ENCODE results near the gene ABHD17C. TPM values are rescaled to one million over a fixed set of nuclear protein-coding genes. Genes with fewer than 3 reads are reported as not detected.
"Not testable (repeated sequence)": the region's sequence is repeated elsewhere in the genome, so short reads cannot be mapped to it uniquely, and the experiment has no call there.

ABHD17C gene
- total RNA-seq = 1 to 10 TPM; 6.2 to 6.4 TPM

GRCh38 chr15:80695099-80695910, at the start of gene ABHD17C:
ABHD17C (plus strand) TSS chr15:80695310; CDS start chr15:80695430, 120 bp downstream.
- H3K4me1 Mint-ChIP-seq = peaks cover 22% of the 10 kb centered on the region
- H3K27me3 Mint-ChIP-seq = no peaks in the 10 kb centered on the region
- no peaks in the 10 kb centered on the region for H3K9me3 Mint-ChIP-seq
- ATAC-seq (replicated peaks) = peak; percentile 76
- no peaks in the 10 kb centered on the region for H3K36me3 Mint-ChIP-seq (ENCODE audit: low read depth)
- peak within 1 kb of the TSS; percentile 89 for H3K4me3 Mint-ChIP-seq
- peak within 1 kb of the TSS; percentile 78 for H3K27ac Mint-ChIP-seq

GRCh38 chr15:80645494-80646065, 49.5 kb upstream of the ABHD17C start:
- Mint-ChIP-seq H3K27me3 (peaks cover 6% of the 10 kb centered on the region), H3K4me3 (no peak overlapping the region), H3K4me1 (no peaks in the 10 kb centered on the region), H3K9me3 (no peaks in the 10 kb centered on the region), H3K36me3 (ENCODE audit: low read depth) (no peaks in the 10 kb centered on the region), H3K27ac (no peak overlapping the region)
- no peak for ATAC-seq (replicated peaks)

DNA sequence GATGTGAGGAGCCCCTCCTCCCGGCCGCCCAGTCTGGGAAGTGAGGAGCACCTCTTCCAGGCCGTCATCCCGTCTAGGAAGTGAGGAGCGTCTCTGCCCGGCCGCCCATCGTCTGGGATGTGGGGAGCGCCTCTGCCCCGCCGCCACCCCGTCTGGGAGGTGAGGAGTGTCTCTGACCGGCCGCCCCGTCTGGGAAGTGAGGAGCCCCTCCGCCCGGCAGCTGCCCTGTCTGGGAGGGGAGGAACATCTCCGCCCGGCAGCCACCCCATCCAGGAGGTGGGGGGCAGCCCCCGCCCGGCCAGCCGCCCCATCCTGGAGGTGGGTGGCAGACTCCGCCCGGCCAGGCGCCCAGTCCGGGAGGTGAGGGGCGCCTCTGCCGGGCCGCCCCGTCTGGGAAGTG, 47.7 kb upstream of the ABHD17C start:
- not testable (repeated sequence) for ATAC-seq (replicated peaks); H3K27ac Mint-ChIP-seq; H3K9me3 Mint-ChIP-seq; H3K4me3 Mint-ChIP-seq; H3K36me3 Mint-ChIP-seq (ENCODE audit: low read depth); H3K27me3 Mint-ChIP-seq; H3K4me1 Mint-ChIP-seq

DNA sequence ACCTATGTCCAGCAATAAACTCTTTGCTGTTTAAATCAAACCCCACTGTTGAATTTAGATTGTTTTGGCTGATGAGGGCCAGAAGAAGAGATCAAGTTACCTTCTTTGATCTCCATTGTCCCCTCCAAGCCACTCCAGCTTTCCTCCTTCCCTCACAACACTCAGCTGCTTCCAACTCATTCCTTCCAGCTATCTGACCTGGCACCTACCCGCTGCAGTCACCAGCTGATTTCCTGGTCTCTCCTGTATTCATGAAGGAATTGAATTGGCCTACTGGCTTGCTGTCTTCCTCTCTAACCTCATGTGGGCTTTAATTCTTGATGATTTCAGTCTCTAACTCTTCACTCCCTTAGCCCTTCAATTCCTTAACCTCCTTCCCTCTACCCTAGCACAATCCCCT, 40.8 kb upstream of the ABHD17C start:
- no peak for ATAC-seq (replicated peaks)
- Mint-ChIP-seq H3K27ac (no peak overlapping the region), H3K36me3 (ENCODE audit: low read depth) (no peaks in the 10 kb centered on the region), H3K4me3 (no peak overlapping the region), H3K27me3 (peaks cover 17% of the 10 kb centered on the region), H3K4me1 (no peaks in the 10 kb centered on the region), H3K9me3 (peaks cover 5% of the 10 kb centered on the region)

DNA sequence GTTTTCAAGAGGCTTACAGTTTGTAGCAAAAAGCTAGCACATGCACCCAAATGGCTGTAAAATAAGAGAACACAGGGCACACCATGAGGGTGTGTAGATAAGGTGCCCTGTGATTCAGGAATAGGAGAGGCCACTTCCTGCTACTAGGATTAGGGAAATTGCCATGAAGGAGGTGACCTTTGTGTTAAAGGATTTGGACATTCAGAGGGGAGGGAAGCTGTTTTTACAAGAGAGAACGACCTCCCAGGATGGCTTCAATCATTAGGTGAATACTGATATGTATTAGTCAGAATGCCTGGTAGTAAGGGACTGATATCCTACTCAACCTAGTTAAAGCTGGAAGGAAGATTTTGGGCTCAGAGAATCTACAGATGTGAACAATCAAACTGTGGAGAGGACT, 35.7 kb upstream of the ABHD17C start:
- H3K9me3 Mint-ChIP-seq = no peaks in the 10 kb centered on the region
- no peak overlapping the region for H3K4me3 Mint-ChIP-seq
- no peak overlapping the region for H3K27ac Mint-ChIP-seq
- ATAC-seq (replicated peaks) = no peak
- H3K4me1 Mint-ChIP-seq = no peaks in the 10 kb centered on the region
- H3K36me3 Mint-ChIP-seq (ENCODE audit: low read depth) = no peaks in the 10 kb centered on the region
- peaks cover 26% of the 10 kb centered on the region for H3K27me3 Mint-ChIP-seq

DNA sequence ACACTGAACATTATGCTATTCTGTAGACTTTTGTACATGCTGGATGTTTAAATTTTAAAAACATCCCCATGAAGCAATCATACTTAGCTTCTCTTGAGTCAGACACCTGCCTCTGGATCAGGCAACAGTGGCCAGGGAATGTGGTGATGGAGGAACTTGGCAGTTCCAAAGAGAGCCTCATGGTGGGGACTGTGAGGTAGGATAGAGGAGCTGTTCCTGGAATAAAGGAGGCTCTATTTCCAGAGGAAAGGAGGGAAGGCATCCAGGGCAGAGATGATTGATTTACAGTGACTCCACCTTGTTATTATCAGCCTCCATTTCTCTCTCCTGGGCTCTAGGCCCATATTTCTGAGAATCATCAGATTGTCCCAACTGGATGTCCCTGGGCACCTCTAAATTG, 35.0 kb upstream of the ABHD17C start:
- Mint-ChIP-seq H3K9me3 (no peaks in the 10 kb centered on the region), H3K36me3 (ENCODE audit: low read depth) (no peaks in the 10 kb centered on the region), H3K4me1 (no peaks in the 10 kb centered on the region), H3K27me3 (peaks cover 19% of the 10 kb centered on the region), H3K27ac (no peak overlapping the region), H3K4me3 (no peak overlapping the region)
- ATAC-seq (replicated peaks) = no peak

DNA sequence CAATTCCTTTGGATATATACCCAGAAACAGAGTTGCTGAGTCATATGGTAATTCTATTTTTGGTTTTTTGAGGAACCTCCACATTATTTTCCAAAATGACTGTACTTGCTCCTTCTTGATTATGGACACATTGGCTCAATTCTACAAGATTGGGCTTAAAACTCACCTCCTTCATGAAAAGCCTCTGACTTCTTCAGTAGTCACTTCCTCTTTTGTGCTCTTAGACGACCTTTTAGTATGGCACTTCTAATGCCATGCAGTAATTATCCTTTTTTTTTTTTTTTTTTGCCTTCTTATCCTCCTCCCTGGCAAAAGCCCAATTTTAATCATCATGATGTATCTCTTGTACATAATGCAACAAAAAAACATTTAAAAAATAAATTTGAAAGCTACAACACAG, 33.0 kb upstream of the ABHD17C start:
- H3K4me1 Mint-ChIP-seq = no peaks in the 10 kb centered on the region
- no peaks in the 10 kb centered on the region for H3K36me3 Mint-ChIP-seq (ENCODE audit: low read depth)
- H3K27me3 Mint-ChIP-seq = peaks cover 20% of the 10 kb centered on the region
- no peak overlapping the region for H3K27ac Mint-ChIP-seq
- H3K9me3 Mint-ChIP-seq = no peaks in the 10 kb centered on the region
- H3K4me3 Mint-ChIP-seq = no peak overlapping the region
- ATAC-seq (replicated peaks) = no peak

- no peaks in the 10 kb centered on the region for H3K9me3 Mint-ChIP-seq
- no peak overlapping the region for H3K27ac Mint-ChIP-seq
- H3K4me3 Mint-ChIP-seq = no peak overlapping the region
- peaks cover 20% of the 10 kb centered on the region for H3K27me3 Mint-ChIP-seq
- H3K4me1 Mint-ChIP-seq = no peaks in the 10 kb centered on the region
- H3K36me3 Mint-ChIP-seq (ENCODE audit: low read depth) = no peaks in the 10 kb centered on the region
- no peak for ATAC-seq (replicated peaks)
These were observed 32.2 kb upstream of the ABHD17C start for GRCh38 chr15:80662757-80663553.

- ATAC-seq (replicated peaks) = no peak
- H3K27ac Mint-ChIP-seq = no peak overlapping the region
- H3K4me1 Mint-ChIP-seq = no peaks in the 10 kb centered on the region
- peaks cover 20% of the 10 kb centered on the region for H3K27me3 Mint-ChIP-seq
- no peak overlapping the region for H3K4me3 Mint-ChIP-seq
- H3K9me3 Mint-ChIP-seq = no peaks in the 10 kb centered on the region
- H3K36me3 Mint-ChIP-seq (ENCODE audit: low read depth) = no peaks in the 10 kb centered on the region
These were observed 30.0 kb upstream of the ABHD17C start for GRCh38 chr15:80665151-80665550.

DNA sequence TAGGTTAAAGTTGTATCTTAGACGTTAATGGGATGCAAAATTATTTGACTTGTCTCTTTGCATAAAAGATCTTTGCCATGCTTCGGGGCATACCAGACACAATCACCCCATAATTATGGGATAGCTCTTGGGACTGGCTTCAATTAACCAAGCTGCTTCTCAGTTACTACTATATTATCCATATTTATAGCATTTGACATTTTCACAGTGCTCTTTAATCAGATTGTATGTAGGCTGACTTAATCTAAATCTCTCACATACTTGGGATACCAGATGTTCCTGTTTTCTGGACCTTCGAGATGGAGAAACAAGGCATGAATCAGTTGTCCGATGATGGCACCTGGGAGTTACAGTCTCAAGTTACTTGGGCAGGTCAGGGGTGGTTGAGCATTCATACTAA, 27.2 kb upstream of the ABHD17C start:
- Mint-ChIP-seq H3K36me3 (ENCODE audit: low read depth) (no peaks in the 10 kb centered on the region), H3K4me3 (no peak overlapping the region), H3K4me1 (no peaks in the 10 kb centered on the region), H3K27me3 (peaks cover 6% of the 10 kb centered on the region), H3K27ac (no peak overlapping the region), H3K9me3 (no peaks in the 10 kb centered on the region)
- ATAC-seq (replicated peaks) = no peak

- no peak for ATAC-seq (replicated peaks)
- no peaks in the 10 kb centered on the region for H3K36me3 Mint-ChIP-seq (ENCODE audit: low read depth)
- H3K9me3 Mint-ChIP-seq = no peaks in the 10 kb centered on the region
- H3K4me1 Mint-ChIP-seq = no peaks in the 10 kb centered on the region
- no peak overlapping the region for H3K4me3 Mint-ChIP-seq
- H3K27me3 Mint-ChIP-seq = peaks cover 6% of the 10 kb centered on the region
- H3K27ac Mint-ChIP-seq = no peak overlapping the region
These were observed 26.4 kb upstream of the ABHD17C start for GRCh38 chr15:80668546-80669236.

- ATAC-seq (replicated peaks) = peak; percentile 31
- Mint-ChIP-seq H3K36me3 (ENCODE audit: low read depth) (no peaks in the 10 kb centered on the region), H3K27ac (no peak overlapping the region), H3K9me3 (no peaks in the 10 kb centered on the region), H3K4me1 (no peaks in the 10 kb centered on the region), H3K27me3 (peaks cover 8% of the 10 kb centered on the region), H3K4me3 (no peak overlapping the region)
These were observed 25.3 kb upstream of the ABHD17C start for GRCh38 chr15:80669663-80670273.

DNA sequence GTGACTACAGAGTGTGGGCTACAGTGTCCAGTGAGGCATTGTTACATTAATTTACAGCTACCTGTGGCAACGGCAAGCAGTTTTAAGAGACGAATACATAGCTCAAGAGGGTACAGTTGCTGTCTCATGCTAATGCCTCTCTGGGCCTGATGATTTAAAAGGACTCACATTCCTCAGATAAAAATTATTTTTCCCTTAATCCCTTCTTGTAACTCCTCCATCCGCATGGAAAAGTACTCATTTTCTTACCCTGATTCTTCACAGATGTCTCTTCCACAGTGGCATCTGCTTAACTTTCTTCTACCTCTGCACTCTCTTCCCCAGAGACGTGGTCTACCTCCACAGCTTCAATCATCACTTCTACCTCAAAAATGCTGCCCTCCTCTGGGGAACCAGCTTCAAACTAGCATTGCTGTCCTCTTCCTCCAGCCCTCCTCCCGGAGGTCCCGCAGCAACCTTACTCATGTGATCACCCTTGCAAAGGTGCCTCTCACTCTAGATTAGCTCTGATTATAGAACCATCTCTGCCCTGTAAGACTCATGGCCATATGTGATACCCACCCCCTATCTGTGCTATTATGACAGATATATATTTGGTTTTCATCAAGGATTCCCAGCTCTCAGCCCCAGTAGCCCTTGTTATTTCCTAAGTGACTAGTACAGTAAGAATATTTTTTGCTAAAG, 21.4 kb upstream of the ABHD17C start:
- Mint-ChIP-seq H3K4me1 (no peaks in the 10 kb centered on the region), H3K4me3 (no peak overlapping the region), H3K9me3 (no peaks in the 10 kb centered on the region), H3K27me3 (peaks cover 23% of the 10 kb centered on the region), H3K36me3 (ENCODE audit: low read depth) (no peaks in the 10 kb centered on the region), H3K27ac (no peak overlapping the region)
- ATAC-seq (replicated peaks) = no peak

- no peaks in the 10 kb centered on the region for H3K4me1 Mint-ChIP-seq
- H3K27ac Mint-ChIP-seq = no peak overlapping the region
These were observed 20.9 kb upstream of the ABHD17C start for GRCh38 chr15:80674245-80674614.

More at GRCh38 chr15:80674245-80674614, 20.9 kb upstream of the ABHD17C start:
- Mint-ChIP-seq H3K36me3 (ENCODE audit: low read depth) (no peaks in the 10 kb centered on the region), H3K4me3 (no peak overlapping the region), H3K9me3 (no peaks in the 10 kb centered on the region), H3K27me3 (peaks cover 23% of the 10 kb centered on the region)
- ATAC-seq (replicated peaks) = no peak

Measured in activated T-helper 17 cell treated with anti-CD3 and anti-CD28 coated beads, Interleukin-2, amount 50 U/mL, for 72 hours (primary cell).